Glutamatergic neuron (in vitro differentiated cells): ENCODE data around the gene TMEM128. TPM values are rescaled to one million over a fixed set of nuclear protein-coding genes. Genes with fewer than 3 reads are reported as not detected.

Source experiments
- DNase-seq: peaks from one replicate; pipeline ENCODE4 v3.0.0; 2022
- H3K27ac Mint-ChIP-seq: one replicate; pipeline ENCODE4 v1.8.0; 2020; ENCODE audit warnings: mild to moderate bottlenecking, mixed read lengths, inconsistent platforms; ENCODE audit not compliant: unreplicated experiment
- H3K27me3 Mint-ChIP-seq: one replicate; pipeline ENCODE4 v1.8.0; 2020; ENCODE audit warnings: mild to moderate bottlenecking, moderate library complexity, mixed read lengths, inconsistent platforms; ENCODE audit not compliant: unreplicated experiment
- H3K36me3 Mint-ChIP-seq: one replicate; pipeline ENCODE4 v1.8.0; 2020; ENCODE audit warnings: mild to moderate bottlenecking, mixed read lengths, inconsistent platforms; ENCODE audit not compliant: unreplicated experiment
- H3K4me1 Mint-ChIP-seq: one replicate; pipeline ENCODE4 v1.8.0; 2020; ENCODE audit warnings: mild to moderate bottlenecking, low read depth, mixed read lengths, inconsistent platforms; ENCODE audit not compliant: unreplicated experiment
- H3K4me3 Mint-ChIP-seq: one replicate; pipeline ENCODE4 v1.8.0; 2020; ENCODE audit warnings: mild to moderate bottlenecking, mixed read lengths, inconsistent platforms; ENCODE audit not compliant: unreplicated experiment
- H3K9me3 Mint-ChIP-seq: one replicate; pipeline ENCODE4 v1.8.0; 2020; ENCODE audit warnings: mild to moderate bottlenecking, moderate library complexity, mixed read lengths, inconsistent platforms; ENCODE audit not compliant: unreplicated experiment
- long read RNA-seq: library from polyadenylated mRNA; unstranded; transcript quantifications from one replicate; pipeline ENCODE4 v2.0.0, GENCODE V29; 2020; ENCODE audit not compliant: unreplicated experiment
- total RNA-seq: library from RNA; stranded (reverse); fragmentation: NEBNext Ultra II Directional; extraction: Animal tissue kit (Norgen Biotek cat#: 25700); gene quantifications from one replicate; pipeline ENCODE4 v1.2.1, GENCODE V29; 2021; ENCODE audit not compliant: unreplicated experiment
- TF ChIP-seq, protein P1 (sequence below): fragments of 200-600 bp; sonication (generic); IDR thresholded peaks from one replicate; pipeline ENCODE4 v1.5.0; 2021; ENCODE audit not compliant: partially characterized antibody, unreplicated experiment

The TMEM128 gene, protein sequence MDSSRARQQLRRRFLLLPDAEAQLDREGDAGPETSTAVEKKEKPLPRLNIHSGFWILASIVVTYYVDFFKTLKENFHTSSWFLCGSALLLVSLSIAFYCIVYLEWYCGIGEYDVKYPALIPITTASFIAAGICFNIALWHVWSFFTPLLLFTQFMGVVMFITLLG
- 19.3 TPM for total RNA-seq
- long read RNA-seq, partial matches to known transcripts, result 0 of 4 reads
- long read RNA-seq, other reads (novel, unspliced or antisense), result 1 of 4 reads

GRCh38 chr4:4248029-4248884 is at the start of gene TMEM128:
TSS of gene TMEM128 (minus strand) at chr4:4248223. CDS start at chr4:4248202, 21 bp downstream.
- H3K36me3 Mint-ChIP-seq, result peaks cover 6% of the 10 kb centered on the region
- peak within 1 kb of the TSS; percentile 98 for H3K27ac Mint-ChIP-seq
- TF ChIP-seq, protein P1, sequence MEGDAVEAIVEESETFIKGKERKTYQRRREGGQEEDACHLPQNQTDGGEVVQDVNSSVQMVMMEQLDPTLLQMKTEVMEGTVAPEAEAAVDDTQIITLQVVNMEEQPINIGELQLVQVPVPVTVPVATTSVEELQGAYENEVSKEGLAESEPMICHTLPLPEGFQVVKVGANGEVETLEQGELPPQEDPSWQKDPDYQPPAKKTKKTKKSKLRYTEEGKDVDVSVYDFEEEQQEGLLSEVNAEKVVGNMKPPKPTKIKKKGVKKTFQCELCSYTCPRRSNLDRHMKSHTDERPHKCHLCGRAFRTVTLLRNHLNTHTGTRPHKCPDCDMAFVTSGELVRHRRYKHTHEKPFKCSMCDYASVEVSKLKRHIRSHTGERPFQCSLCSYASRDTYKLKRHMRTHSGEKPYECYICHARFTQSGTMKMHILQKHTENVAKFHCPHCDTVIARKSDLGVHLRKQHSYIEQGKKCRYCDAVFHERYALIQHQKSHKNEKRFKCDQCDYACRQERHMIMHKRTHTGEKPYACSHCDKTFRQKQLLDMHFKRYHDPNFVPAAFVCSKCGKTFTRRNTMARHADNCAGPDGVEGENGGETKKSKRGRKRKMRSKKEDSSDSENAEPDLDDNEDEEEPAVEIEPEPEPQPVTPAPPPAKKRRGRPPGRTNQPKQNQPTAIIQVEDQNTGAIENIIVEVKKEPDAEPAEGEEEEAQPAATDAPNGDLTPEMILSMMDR, result peak; percentile 31
- peak; percentile 94 for DNase-seq
- peaks cover 4% of the 10 kb centered on the region for H3K27me3 Mint-ChIP-seq
- H3K9me3 Mint-ChIP-seq, result peaks cover 5% of the 10 kb centered on the region
- H3K4me1 Mint-ChIP-seq, result peaks cover 13% of the 10 kb centered on the region
- peak within 1 kb of the TSS; percentile 98 for H3K4me3 Mint-ChIP-seq

- no peaks in the 10 kb centered on the region for H3K9me3 Mint-ChIP-seq
Measured at GRCh38 chr4:4296283-4296846, 48.3 kb upstream of the TMEM128 start.

GRCh38 chr4:4293279-4293678 is 45.3 kb upstream of the TMEM128 start:
- Mint-ChIP-seq H3K27ac (no peak overlapping the region), H3K4me3 (no peak overlapping the region), H3K9me3 (peaks cover 4% of the 10 kb centered on the region), H3K36me3 (peaks cover 11% of the 10 kb centered on the region), H3K4me1 (peaks cover 5% of the 10 kb centered on the region), H3K27me3 (peaks cover 2% of the 10 kb centered on the region)
- DNase-seq, result no peak
- TF ChIP-seq, protein P1, result no peak

More at GRCh38 chr4:4296283-4296846, 48.3 kb upstream of the TMEM128 start:
- H3K36me3 Mint-ChIP-seq, result peaks cover 11% of the 10 kb centered on the region
- no peak overlapping the region for H3K4me3 Mint-ChIP-seq
- peaks cover 2% of the 10 kb centered on the region for H3K27me3 Mint-ChIP-seq
- no peak overlapping the region for H3K27ac Mint-ChIP-seq
- TF ChIP-seq, protein P1, result no peak
- peaks cover 3% of the 10 kb centered on the region for H3K4me1 Mint-ChIP-seq
- DNase-seq, result no peak

DNA sequence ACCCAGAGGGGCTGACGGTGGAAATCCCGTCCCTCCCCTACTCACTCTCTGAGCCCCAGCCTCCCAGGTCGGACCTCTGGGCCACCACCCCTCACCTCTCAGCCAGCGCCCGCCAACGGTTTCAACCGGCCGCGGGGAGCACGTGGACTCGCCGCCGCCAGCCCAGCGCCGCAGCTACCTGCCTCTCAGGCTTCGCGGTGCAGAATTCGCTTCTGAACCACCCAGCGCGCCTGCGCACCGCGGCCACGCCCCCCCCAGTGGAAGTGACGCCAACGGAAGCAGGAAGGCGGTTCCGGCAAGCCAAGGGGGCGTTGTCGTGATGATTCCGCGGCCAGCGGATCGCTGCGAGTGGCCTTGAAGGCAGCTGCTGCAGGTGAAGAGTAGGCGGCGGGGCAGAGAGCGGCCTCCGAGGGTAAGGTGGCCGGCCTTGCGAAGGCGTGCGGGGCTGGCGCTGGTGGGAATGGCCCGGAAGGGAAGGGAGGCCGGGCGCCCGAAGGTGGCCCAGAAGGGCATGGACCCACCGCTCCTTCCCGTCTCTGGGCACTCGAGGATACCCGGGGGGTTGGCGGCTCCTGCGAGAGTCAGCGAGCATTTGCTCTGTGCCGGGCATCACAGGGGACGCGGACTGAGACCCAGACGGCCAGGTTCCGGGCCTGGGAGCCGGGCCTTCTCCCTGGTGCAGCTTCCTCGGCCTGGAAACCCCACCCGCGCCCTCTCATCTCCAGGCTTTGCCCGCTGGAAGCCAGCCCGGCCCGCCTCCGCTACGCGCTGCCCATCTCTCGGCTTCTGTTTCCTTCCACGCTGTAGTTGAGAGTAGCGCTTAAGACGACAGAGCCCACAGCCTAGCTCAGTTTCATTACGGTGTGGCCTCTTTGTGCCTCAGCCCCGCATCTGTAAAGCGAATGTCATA is 42.2 kb upstream of the TMEM128 start, which contains the start of the genes LYAR and ZBTB49:
Gene LYAR, minus strand, starts transcription at position 214 of the 910 bp plus-strand sequence. CDS start 6,412 bp downstream, outside the sequence.
Gene ZBTB49, plus strand, starts transcription at position 311 of the 910 bp plus-strand sequence. CDS start 9,695 bp downstream, outside the sequence.
- H3K27me3 Mint-ChIP-seq, result peaks cover 2% of the 10 kb centered on the region
- H3K27ac Mint-ChIP-seq, result peak within 1 kb of the TSS; percentile 75
- TF ChIP-seq, protein P1, result no peak
- DNase-seq, result peak; percentile 98
- H3K9me3 Mint-ChIP-seq, result peaks cover 4% of the 10 kb centered on the region
- peaks cover 5% of the 10 kb centered on the region for H3K4me1 Mint-ChIP-seq
- peaks cover 4% of the 10 kb centered on the region for H3K36me3 Mint-ChIP-seq
- H3K4me3 Mint-ChIP-seq, result peak within 1 kb of the TSS; percentile 94
